Measurements from ENCODE around the gene TMEM80. TPM values are rescaled to one million over a fixed set of nuclear protein-coding genes. Genes with fewer than 3 reads are reported as not detected.
"Not testable (repeated sequence)": the region's sequence is repeated elsewhere in the genome, so short reads cannot be mapped to it uniquely, and the experiment has no call there.

TMEM80 gene
- total RNA-seq, 2 donors from 2014 or later, result 18.4 to 36.6 TPM

DNA sequence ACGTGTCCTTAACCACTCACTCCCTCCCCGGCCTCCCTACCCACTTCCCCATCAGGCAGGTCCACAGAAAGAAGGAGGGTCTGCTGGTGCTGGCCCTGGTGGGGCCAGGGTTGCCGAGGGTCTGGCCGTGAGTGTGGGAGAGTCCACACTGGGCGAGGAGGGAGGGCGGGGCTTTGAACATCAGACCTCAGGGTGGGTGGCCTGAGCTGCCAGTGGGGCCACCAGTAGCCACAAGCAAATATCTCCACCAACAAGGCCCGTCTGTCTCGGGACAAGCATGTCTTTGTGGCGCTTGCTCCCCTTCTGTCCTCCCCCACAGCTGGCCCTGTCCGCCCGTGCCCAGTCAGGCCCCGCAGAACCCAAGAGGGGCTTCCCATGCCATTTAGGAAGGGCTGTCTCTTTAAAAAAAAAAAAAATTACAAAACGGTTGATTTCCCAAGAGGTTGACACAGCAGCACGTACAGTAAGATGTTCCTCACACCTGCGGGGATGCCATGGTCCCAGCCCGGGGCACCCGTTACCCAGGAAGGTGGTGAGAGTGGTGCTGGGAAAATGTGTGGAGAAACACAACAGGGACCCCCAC lies 34.0 kb downstream of the TMEM80 start:
- H3K27me3 ChIP-seq, result peaks cover 5% of the 10 kb centered on the region
- DNase-seq, result no peak
- H3K4me3 ChIP-seq, result no peak overlapping the region
- no peak overlapping the region for H3K27ac ChIP-seq
- no peak overlapping the region for H3K9ac ChIP-seq (ENCODE audit: low read depth in 2 of 2, low read length in 2 of 2)
- H3K36me3 ChIP-seq, result no peaks in the 10 kb centered on the region
- no peaks in the 10 kb centered on the region for H3K9me3 ChIP-seq
- no peak for TF ChIP-seq CTCF (IDR thresholded peaks at IDR 0.05)
- intact Hi-C loops (cut with DNase I), result loop anchor here (5.0 to 10.0 kb wide), 2 partner anchors 67 to 175 kb away; no protein-coding TSS in a partner anchor
- peaks cover 30% of the 10 kb centered on the region for H3K4me1 ChIP-seq

GRCh38 chr11:733072-733471 lies 37.5 kb downstream of the TMEM80 start:
- no peaks in the 10 kb centered on the region for H3K27me3 ChIP-seq
- H3K4me1 ChIP-seq, result peaks cover 5% of the 10 kb centered on the region
- no peak overlapping the region for H3K27ac ChIP-seq
- H3K9ac ChIP-seq (ENCODE audit: low read depth in 2 of 2, low read length in 2 of 2), result no peak overlapping the region
- intact Hi-C loops (cut with DNase I), result no loop called here
- DNase-seq, result no peak
- no peaks in the 10 kb centered on the region for H3K9me3 ChIP-seq
- H3K4me3 ChIP-seq, result no peak overlapping the region
- H3K36me3 ChIP-seq, result no peaks in the 10 kb centered on the region
- no peak for TF ChIP-seq CTCF (IDR thresholded peaks at IDR 0.05)

- H3K4me1 ChIP-seq; H3K9me3 ChIP-seq; H3K4me3 ChIP-seq; H3K27me3 ChIP-seq; intact Hi-C loops (cut with DNase I); H3K36me3 ChIP-seq; H3K27ac ChIP-seq; DNase-seq; H3K9ac ChIP-seq (ENCODE audit: low read depth in 2 of 2, low read length in 2 of 2): not testable (repeated sequence)
These were observed 38.9 kb downstream of the TMEM80 start for GRCh38 chr11:734541-734940.

DNA sequence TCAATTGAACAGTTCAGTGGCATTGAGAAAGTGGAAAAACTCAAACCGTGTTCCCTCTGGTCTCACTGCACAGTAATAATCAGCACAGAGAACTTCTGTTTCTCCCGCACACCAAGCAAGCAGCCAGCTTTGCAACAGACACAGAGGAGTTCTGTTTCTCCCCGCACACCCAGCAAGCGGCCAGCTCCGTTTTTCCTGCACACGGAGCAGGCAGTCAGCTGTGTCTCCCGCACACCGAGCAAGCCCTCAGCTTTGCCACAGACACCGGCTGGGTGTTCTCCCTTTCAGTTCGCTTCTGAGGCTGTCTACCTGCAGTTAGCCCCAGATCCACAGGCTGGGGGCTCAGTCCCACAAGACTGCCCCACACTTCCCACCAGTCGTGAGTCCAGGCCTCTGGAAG lies 41.8 kb downstream of the TMEM80 start:
- Histone ChIP-seq H3K4me3 (no peak overlapping the region), H3K36me3 (no peaks in the 10 kb centered on the region), H3K27me3 (no peaks in the 10 kb centered on the region), H3K27ac (no peak overlapping the region), H3K9ac (ENCODE audit: low read depth in 2 of 2, low read length in 2 of 2) (no peak overlapping the region), H3K9me3 (no peaks in the 10 kb centered on the region), H3K4me1 (no peaks in the 10 kb centered on the region)
- intact Hi-C loops (cut with DNase I), result no loop called here
- DNase-seq, result no peak
- TF ChIP-seq CTCF (IDR thresholded peaks at IDR 0.05), result no peak

DNA sequence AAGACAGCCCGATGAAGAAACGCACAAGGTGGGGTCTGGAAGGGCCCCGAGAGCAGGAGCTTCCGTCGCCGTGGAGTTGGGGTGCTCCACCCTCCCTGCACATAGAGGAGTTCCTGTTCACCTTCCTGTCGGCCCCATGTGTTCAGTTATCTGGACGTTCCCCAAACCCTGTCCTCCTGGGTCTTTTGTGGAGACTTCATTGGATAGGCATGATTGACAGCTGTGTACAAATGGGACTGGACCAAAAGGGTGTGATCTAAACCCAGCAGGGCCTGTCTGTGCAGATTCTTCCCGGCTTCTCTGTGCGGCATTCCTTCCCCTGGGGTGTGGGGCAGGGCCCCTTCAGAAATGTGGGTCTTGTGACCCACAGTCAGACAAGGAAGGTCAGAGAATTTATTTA lies 42.3 kb downstream of the TMEM80 start:
- H3K4me1 ChIP-seq; DNase-seq; H3K4me3 ChIP-seq; H3K27ac ChIP-seq; H3K36me3 ChIP-seq; H3K9me3 ChIP-seq; H3K27me3 ChIP-seq; intact Hi-C loops (cut with DNase I); H3K9ac ChIP-seq (ENCODE audit: low read depth in 2 of 2, low read length in 2 of 2): not testable (repeated sequence)

GRCh38 chr11:742156-742546 lies 46.5 kb downstream of the TMEM80 start:
- no peak for DNase-seq
- no peak overlapping the region for H3K27ac ChIP-seq
- no peaks in the 10 kb centered on the region for H3K27me3 ChIP-seq
- no peak overlapping the region for H3K4me3 ChIP-seq
- no peaks in the 10 kb centered on the region for H3K36me3 ChIP-seq
- no peak for TF ChIP-seq CTCF (IDR thresholded peaks at IDR 0.05)
- no peak overlapping the region for H3K9ac ChIP-seq (ENCODE audit: low read depth in 2 of 2, low read length in 2 of 2)
- intact Hi-C loops (cut with DNase I), result no loop called here
- no peaks in the 10 kb centered on the region for H3K9me3 ChIP-seq
- H3K4me1 ChIP-seq, result no peaks in the 10 kb centered on the region
